Suprapubic skin (tissue), 4 donors: ENCODE data around the gene SCCPDH.

Experiments
- EP300 ChIP-seq: sonication (generic); formaldehyde crosslinking; IDR thresholded peaks from one replicate; pipeline ENCODE4 v1.6.1; 2017; ENCODE audit warnings: antibody characterized with exemption
- POLR2A ChIP-seq, 2 donors: fragments of 450-650 bp; IDR thresholded peaks; one replicate each; pipeline ENCODE4 v1.6.1; 2017; ENCODE audit warnings: antibody characterized with exemption in 2 of 2, mild to moderate bottlenecking in 2 of 2, moderate library complexity in 2 of 2
- POLR2AphosphoS5 ChIP-seq, 3 donors: sonication (generic); formaldehyde crosslinking; IDR thresholded peaks; one replicate each; pipeline ENCODE4 v1.6.1; 2017; ENCODE audit warnings: antibody characterized with exemption in 3 of 3
- TF ChIP-seq, protein P1 (sequence below), 2 donors: fragments of 200-600 bp in 1 of 2; fragments of 450-650 bp in 1 of 2; sonication (generic) in 1 of 2; IDR thresholded peaks; one replicate each; pipeline ENCODE4 v1.5.1; 2016 to 2019; ENCODE audit warnings: antibody characterized with exemption in 2 of 2, mild to moderate bottlenecking in 1 of 2, moderate library complexity in 1 of 2

DNA sequence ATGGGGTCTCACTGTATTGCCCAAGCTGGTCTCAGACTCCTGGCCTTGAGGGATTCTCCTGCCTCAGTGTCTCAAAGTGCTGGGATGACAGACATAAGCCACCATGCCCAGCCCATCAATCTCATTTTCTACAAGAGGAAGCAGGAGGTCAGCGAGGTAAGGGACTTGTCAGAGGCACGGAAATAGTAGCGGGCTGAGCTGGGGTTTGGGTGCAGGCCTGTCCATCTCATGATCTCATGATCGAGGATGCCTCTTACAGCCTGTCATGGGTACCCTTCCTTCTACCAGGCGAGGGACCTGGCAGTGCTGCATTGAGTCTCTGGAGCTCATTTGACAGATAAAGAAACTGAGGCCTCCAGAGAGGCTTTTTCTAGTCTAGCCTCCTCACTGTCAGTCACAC, 28.5 kb upstream of the SCCPDH start:
- TF ChIP-seq, protein P1, sequence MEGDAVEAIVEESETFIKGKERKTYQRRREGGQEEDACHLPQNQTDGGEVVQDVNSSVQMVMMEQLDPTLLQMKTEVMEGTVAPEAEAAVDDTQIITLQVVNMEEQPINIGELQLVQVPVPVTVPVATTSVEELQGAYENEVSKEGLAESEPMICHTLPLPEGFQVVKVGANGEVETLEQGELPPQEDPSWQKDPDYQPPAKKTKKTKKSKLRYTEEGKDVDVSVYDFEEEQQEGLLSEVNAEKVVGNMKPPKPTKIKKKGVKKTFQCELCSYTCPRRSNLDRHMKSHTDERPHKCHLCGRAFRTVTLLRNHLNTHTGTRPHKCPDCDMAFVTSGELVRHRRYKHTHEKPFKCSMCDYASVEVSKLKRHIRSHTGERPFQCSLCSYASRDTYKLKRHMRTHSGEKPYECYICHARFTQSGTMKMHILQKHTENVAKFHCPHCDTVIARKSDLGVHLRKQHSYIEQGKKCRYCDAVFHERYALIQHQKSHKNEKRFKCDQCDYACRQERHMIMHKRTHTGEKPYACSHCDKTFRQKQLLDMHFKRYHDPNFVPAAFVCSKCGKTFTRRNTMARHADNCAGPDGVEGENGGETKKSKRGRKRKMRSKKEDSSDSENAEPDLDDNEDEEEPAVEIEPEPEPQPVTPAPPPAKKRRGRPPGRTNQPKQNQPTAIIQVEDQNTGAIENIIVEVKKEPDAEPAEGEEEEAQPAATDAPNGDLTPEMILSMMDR (IDR thresholded peaks at IDR 0.05), result no peak
- TF ChIP-seq POLR2A (IDR thresholded peaks at IDR 0.05) (no peak), EP300 (no peak), POLR2AphosphoS5 (IDR thresholded peaks at IDR 0.05) (no peak)
